Natural killer cell (primary cell): ENCODE data around the gene RTCB. TPM values are rescaled to one million over a fixed set of nuclear protein-coding genes. Genes with fewer than 3 reads are reported as not detected.

Experiments
- ATAC-seq, 3 donors: fragments of 150-1000 bp in 2 of 3; fragments of 200-7000 bp in 1 of 3; cut with Tn5 transposase; 1 replicate in 1 of 3; 2 replicates in 2 of 3; pipeline ENCODE4 v1.10.0; 2021; ENCODE audit warnings: mild to moderate bottlenecking in 2 of 3, moderate library complexity in 2 of 3
- DNase-seq, 2 donors: peaks; one replicate each; pipeline versions ENCODE4 v3.0.0 to v3.0.0-alpha.2; 2013 to 2021; ENCODE audit warnings: mixed read lengths in 1 of 2
- H3K27ac ChIP-seq: one replicate; pipeline ENCODE4 v1.5.1; 2013; ENCODE audit warnings: mild to moderate bottlenecking, low read length
- H3K27me3 ChIP-seq: one replicate; pipeline ENCODE4 v1.6.1; 2013; ENCODE audit warnings: low read length; ENCODE audit not compliant: control insufficient read depth, insufficient read depth
- H3K36me3 ChIP-seq: one replicate; pipeline ENCODE4 v1.6.1; 2013; ENCODE audit warnings: low read length; ENCODE audit not compliant: control insufficient read depth, insufficient read depth
- H3K4me1 ChIP-seq: one replicate; pipeline ENCODE4 v1.6.1; 2013; ENCODE audit warnings: low read length; ENCODE audit not compliant: control insufficient read depth, insufficient read depth
- H3K4me3 ChIP-seq: one replicate; pipeline ENCODE4 v1.5.1; 2013; ENCODE audit warnings: low read length
- H3K9me3 ChIP-seq: one replicate; pipeline ENCODE4 v1.6.1; 2013; ENCODE audit warnings: low read length; ENCODE audit not compliant: control insufficient read depth, insufficient read depth
- H3K27ac Mint-ChIP-seq, 2 donors: one replicate each; pipeline ENCODE4 v1.8.0; 2022; ENCODE audit warnings: mild to moderate bottlenecking in 2 of 2, mixed read lengths in 2 of 2, moderate library complexity in 1 of 2
- H3K27me3 Mint-ChIP-seq, 2 donors: one replicate each; pipeline ENCODE4 v1.8.0; 2022; ENCODE audit warnings: low read depth in 2 of 2, mixed read lengths in 2 of 2
- H3K36me3 Mint-ChIP-seq: one replicate; pipeline ENCODE4 v1.8.0; 2022; ENCODE audit warnings: mixed read lengths
- H3K4me1 Mint-ChIP-seq, 2 donors: one replicate each; pipeline ENCODE4 v1.8.0; 2022; ENCODE audit warnings: mixed read lengths in 2 of 2
- H3K4me3 Mint-ChIP-seq: one replicate; pipeline ENCODE4 v1.8.0; 2022; ENCODE audit warnings: mild to moderate bottlenecking, moderate library complexity, mixed read lengths
- H3K9me3 Mint-ChIP-seq, 2 donors: one replicate each; pipeline ENCODE4 v1.8.0; 2022; ENCODE audit warnings: mixed read lengths in 2 of 2
- CTCF ChIP-seq: fragments of 200-600 bp; IDR thresholded peaks from one replicate; pipeline ENCODE4 v1.8.0; 2022; ENCODE audit warnings: antibody characterized with exemption
- WGBS: methylation state at CpG from one replicate; pipeline ENCODE4 v1.1.7; 2013; ENCODE audit warnings: missing lambda C conversion rate; ENCODE audit not compliant: insufficient coverage; 5-methylcytosine and 5-hydroxymethylcytosine counted together
- intact Hi-C: fragments of 100-400 bp; cut with micrococcal nuclease; formaldehyde crosslinking; loops from one replicate; pipeline ENCODE4 v1.14.2; 2022
- total RNA-seq, 4 donors: library from RNA; stranded (reverse); fragments of 120-200 nt in 1 of 4; gene quantifications; one replicate each; pipeline versions ENCODE4 v1.2.3 to v1.2.4, GENCODE V29; 2013 to 2022

The RTCB gene
- total RNA-seq, 3 donors from 2014 or later (not counting 1 experiment from before 2014, with no cell fraction given): 44.3 to 53.2 (median 46.6) TPM

- intact Hi-C loops: no loop called here
- no peak for TF ChIP-seq CTCF
- Mint-ChIP-seq H3K9me3 (no peaks in the 10 kb centered on the region), H3K4me1 (peaks cover 36 to 45% of the 10 kb centered on the region in 2 donors), H3K27ac (no peak overlapping the region), H3K4me3 (no peak overlapping the region), H3K36me3 (no peaks in the 10 kb centered on the region), H3K27me3 (no peaks in the 10 kb centered on the region)
- H3K27ac ChIP-seq: no peak overlapping the region
- ATAC-seq (no peak), DNase-seq (no peak)
- WGBS: 56% methylated on average over 1 of the region's 3 CpGs
- H3K27me3 ChIP-seq: no peaks in the 10 kb centered on the region
- H3K36me3 ChIP-seq: peaks cover 29% of the 10 kb centered on the region
- H3K9me3 ChIP-seq: no peaks in the 10 kb centered on the region
- peaks cover 17% of the 10 kb centered on the region for H3K4me1 ChIP-seq
- no peak overlapping the region for H3K4me3 ChIP-seq
These were observed 4.7 kb downstream of the RTCB start for GRCh38 chr22:32407312-32407711.

GRCh38 chr22:32404021-32404420 is 8.0 kb downstream of the RTCB start:
- Mint-ChIP-seq H3K9me3 (no peaks in the 10 kb centered on the region), H3K4me1 (peaks cover 10 to 13% of the 10 kb centered on the region in 2 donors), H3K27me3 (no peaks in the 10 kb centered on the region), H3K4me3 (no peak overlapping the region), H3K27ac (no peak overlapping the region), H3K36me3 (peaks cover 5% of the 10 kb centered on the region)
- no peak for ATAC-seq
- 100% methylated on average over 2 of the region's 2 CpGs for WGBS
- no peaks in the 10 kb centered on the region for H3K9me3 ChIP-seq
- H3K4me3 ChIP-seq: no peak overlapping the region
- no peak for TF ChIP-seq CTCF
- H3K36me3 ChIP-seq: peaks cover 56% of the 10 kb centered on the region
- H3K4me1 ChIP-seq: peaks cover 4% of the 10 kb centered on the region
- H3K27me3 ChIP-seq: no peaks in the 10 kb centered on the region
- intact Hi-C loops: no loop called here
- no peak overlapping the region for H3K27ac ChIP-seq
- DNase-seq: no peak

GRCh38 chr22:32401486-32401885 is 10.6 kb downstream of the RTCB start:
- H3K27me3 Mint-ChIP-seq: no peaks in the 10 kb centered on the region
- no peak for TF ChIP-seq CTCF
- intact Hi-C loops: no loop called here
- DNase-seq: no peak
- no peaks in the 10 kb centered on the region for H3K4me1 Mint-ChIP-seq
- Histone ChIP-seq H3K36me3 (peaks cover 64% of the 10 kb centered on the region), H3K27ac (no peak overlapping the region), H3K9me3 (no peaks in the 10 kb centered on the region), H3K27me3 (no peaks in the 10 kb centered on the region), H3K4me1 (no peaks in the 10 kb centered on the region), H3K4me3 (no peak overlapping the region)
- no peaks in the 10 kb centered on the region for H3K9me3 Mint-ChIP-seq
- 72% methylated on average over 3 of the region's 4 CpGs for WGBS
- H3K4me3 Mint-ChIP-seq: no peak overlapping the region
- ATAC-seq: no peak
- H3K36me3 Mint-ChIP-seq: peaks cover 5% of the 10 kb centered on the region
- no peak overlapping the region for H3K27ac Mint-ChIP-seq

GRCh38 chr22:32396746-32397145 is 15.3 kb downstream of the RTCB start:
- H3K9me3 ChIP-seq: no peaks in the 10 kb centered on the region
- Mint-ChIP-seq H3K36me3 (peaks cover 12% of the 10 kb centered on the region), H3K4me3 (no peak overlapping the region), H3K4me1 (no peaks in the 10 kb centered on the region), H3K27ac (peak overlapping the region in 1 of 2 donors; percentile 15), H3K9me3 (no peaks in the 10 kb centered on the region), H3K27me3 (no peaks in the 10 kb centered on the region)
- no peaks in the 10 kb centered on the region for H3K4me1 ChIP-seq
- WGBS: 85% methylated on average over 5 of the region's 5 CpGs
- no peaks in the 10 kb centered on the region for H3K27me3 ChIP-seq
- no peak overlapping the region for H3K27ac ChIP-seq
- no peak for DNase-seq
- H3K36me3 ChIP-seq: peaks cover 85% of the 10 kb centered on the region
- H3K4me3 ChIP-seq: no peak overlapping the region
- TF ChIP-seq CTCF: no peak
- no peak for ATAC-seq
- intact Hi-C loops: no loop called here
